ENCODE results near the gene GAPDHS.

DNA sequence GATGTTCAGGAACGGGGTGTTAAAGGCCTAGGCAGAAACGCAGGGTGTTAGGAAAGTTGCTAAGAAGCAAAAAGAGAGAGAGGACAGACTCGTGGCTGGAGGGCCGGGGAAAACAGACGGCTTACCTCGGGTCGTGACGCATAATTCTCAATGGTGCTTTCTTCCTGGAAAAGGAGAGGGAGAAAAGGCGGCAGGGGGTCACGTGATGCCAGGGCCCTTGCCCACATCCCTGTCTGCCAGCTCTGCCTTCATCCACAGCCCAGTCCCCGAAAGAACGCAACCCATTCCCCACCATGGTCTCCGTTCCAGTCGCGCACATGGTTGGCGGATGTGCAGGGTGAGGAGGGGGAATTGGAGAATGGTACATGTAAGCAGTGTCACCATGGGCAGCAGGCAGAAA, 44.6 kb upstream of the GAPDHS start:
- TF ChIP-seq, protein P1, sequence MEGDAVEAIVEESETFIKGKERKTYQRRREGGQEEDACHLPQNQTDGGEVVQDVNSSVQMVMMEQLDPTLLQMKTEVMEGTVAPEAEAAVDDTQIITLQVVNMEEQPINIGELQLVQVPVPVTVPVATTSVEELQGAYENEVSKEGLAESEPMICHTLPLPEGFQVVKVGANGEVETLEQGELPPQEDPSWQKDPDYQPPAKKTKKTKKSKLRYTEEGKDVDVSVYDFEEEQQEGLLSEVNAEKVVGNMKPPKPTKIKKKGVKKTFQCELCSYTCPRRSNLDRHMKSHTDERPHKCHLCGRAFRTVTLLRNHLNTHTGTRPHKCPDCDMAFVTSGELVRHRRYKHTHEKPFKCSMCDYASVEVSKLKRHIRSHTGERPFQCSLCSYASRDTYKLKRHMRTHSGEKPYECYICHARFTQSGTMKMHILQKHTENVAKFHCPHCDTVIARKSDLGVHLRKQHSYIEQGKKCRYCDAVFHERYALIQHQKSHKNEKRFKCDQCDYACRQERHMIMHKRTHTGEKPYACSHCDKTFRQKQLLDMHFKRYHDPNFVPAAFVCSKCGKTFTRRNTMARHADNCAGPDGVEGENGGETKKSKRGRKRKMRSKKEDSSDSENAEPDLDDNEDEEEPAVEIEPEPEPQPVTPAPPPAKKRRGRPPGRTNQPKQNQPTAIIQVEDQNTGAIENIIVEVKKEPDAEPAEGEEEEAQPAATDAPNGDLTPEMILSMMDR (conservative IDR thresholded peaks at IDR 0.05; ENCODE audit: low read depth, low read length), result no peak
- TF ChIP-seq EZH2 (IDR thresholded peaks at IDR 0.05; ENCODE audit: low read length, unreplicated experiment), result no peak

All from PC-3 (cell line).